ENCODE measurements around the gene AEN. TPM values are rescaled to one million over a fixed set of nuclear protein-coding genes. Genes with fewer than 3 reads are reported as not detected.

AEN gene
- total and polyA plus RNA-seq, 2 of the 8 experiments (the other 6 are each of a cell fraction or from before 2014, with no cell fraction given) = 112 to 122 TPM

DNA sequence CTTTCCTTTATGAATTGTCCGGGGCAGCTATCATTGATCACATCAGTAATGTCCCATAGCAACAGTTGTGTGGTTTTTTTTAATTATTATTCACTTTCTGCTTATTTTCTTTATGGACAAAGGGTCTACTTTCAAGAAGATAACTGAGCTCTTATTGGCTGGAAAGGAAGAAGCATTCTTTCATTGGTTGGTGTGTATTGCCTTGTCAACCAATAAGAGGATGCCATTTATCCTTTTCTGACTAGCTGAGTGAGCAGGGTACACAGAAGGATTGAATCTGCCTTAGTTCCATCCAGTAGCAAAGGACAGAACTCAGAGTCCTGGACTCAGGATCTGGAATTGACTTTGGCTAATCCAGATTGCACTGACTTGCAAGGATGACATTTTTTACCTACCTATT, 13.2 kb upstream of the AEN start:
- Histone ChIP-seq H3K9ac (replicated peaks in 1 of 4; ENCODE audit: extremely low read depth in 1 of 4, low read depth in 3 of 4, low read length in 3 of 4) (no peak overlapping the region), H3K18ac (ENCODE audit: extremely low read depth, low read length) (no peak overlapping the region), H2BK15ac (ENCODE audit: low read length) (no peak overlapping the region), H4K5ac (ENCODE audit: insufficient read length, low read depth, low read length) (no peak overlapping the region), H2BK12ac (ENCODE audit: low read depth, low read length) (no peak overlapping the region), H4K8ac (ENCODE audit: extremely low read depth, insufficient read depth, low read length) (no peak overlapping the region), H3K23me2 (ENCODE audit: low read depth, low read length) (peaks cover 25% of the 10 kb centered on the region; the same call in 1 of the 2 replicates), H3K9me3 (ENCODE audit: insufficient read depth in 2 of 2, low read depth in 1 of 2, low read length in 1 of 2) (no peaks in the 10 kb centered on the region), H3K4ac (replicated peaks; ENCODE audit: insufficient read length, low read depth, low read length) (no peak overlapping the region), H3K36me3 (ENCODE audit: control insufficient read depth in 2 of 4, insufficient read depth in 4 of 4, low read length in 3 of 4) (no peaks in the 10 kb centered on the region), H3K79me1 (ENCODE audit: low read depth, low read length) (no peaks in the 10 kb centered on the region), H3K4me1 (replicated peaks in 1 of 4; ENCODE audit: control insufficient read depth in 3 of 4, insufficient read depth in 4 of 4, low read length in 3 of 4) (peaks cover 21 to 46% (median 35%) of the 10 kb centered on the region in 4 experiments), H2BK20ac (ENCODE audit: low read length) (no peak overlapping the region), H3K56ac (replicated peaks; ENCODE audit: insufficient read length, low read depth, low read length) (no peak overlapping the region), H3K4me3 (ENCODE audit: extremely low read depth in 1 of 4, insufficient read depth in 2 of 4, low read depth in 3 of 4, low read length in 4 of 4) (no peak overlapping the region), H3K27ac (ENCODE audit: low read depth, low read length) (no peak overlapping the region), H2BK120ac (replicated peaks; ENCODE audit: low read depth, low read length) (no peak overlapping the region), H3K14ac (ENCODE audit: insufficient read length) (no peak overlapping the region), H3K79me2 (ENCODE audit: control insufficient read depth in 1 of 2, insufficient read depth in 2 of 2, low read length in 2 of 2) (no peaks in the 10 kb centered on the region), H2AK5ac (ENCODE audit: low read depth, low read length) (no peak overlapping the region), H4K20me1 (replicated peaks in 1 of 2; ENCODE audit: control insufficient read depth in 1 of 2, insufficient read depth in 2 of 2, low read length in 2 of 2) (peaks cover 0 to 7% of the 10 kb centered on the region in 2 experiments), H2BK5ac (ENCODE audit: low read depth, low read length) (no peak overlapping the region), H3K4me2 (ENCODE audit: insufficient read depth in 1 of 2, low read depth in 2 of 2, low read length in 2 of 2) (no peak overlapping the region), H2AFZ (ENCODE audit: low read length) (no peak overlapping the region), H3K27me3 (replicated peaks in 1 of 4; ENCODE audit: control insufficient read depth in 3 of 4, extremely low read depth in 1 of 4, insufficient read depth in 3 of 4, low read length in 3 of 4) (peaks cover 31 to 51% (median 50%) of the 10 kb centered on the region in 4 experiments), H4K91ac (replicated peaks; ENCODE audit: insufficient read length, low read length) (no peak overlapping the region), H3K23ac (ENCODE audit: insufficient read length) (no peak overlapping the region)
- 79% methylated on average over 1 of the region's 1 CpG; no CpG with 5 or more reads in 1 of the 2 experiments for WGBS, 2 experiments (ENCODE audit: extremely low coverage in 1 of 2, insufficient coverage in 1 of 2, insufficient read length in 1 of 2, insufficient replicate concordance in 2 of 2, low coverage in 1 of 2, low lambda C conversion rate in 2 of 2, missing lambda C conversion rate in 1 of 2)
- DNase-seq (ENCODE audit: low read depth in 1 of 2, low spot score in 2 of 2) = no peak
- ChIA-PET CTCF (ENCODE audit: partially characterized antibody) (interaction anchor here (0.7 to 1.9 kb wide), 8 partner anchors 9 to 503 kb away, joined by 3 to 4 read pairs (median 3); no protein-coding TSS in a partner anchor), POLR2A (ENCODE audit: partially characterized antibody) (interaction anchor here (1.0 to 4.0 kb wide), 3 partner anchors 17 to 126 kb away, joined by 3 to 21 read pairs (median 3); partner anchors contain the start of gene ISG20)
- TF ChIP-seq NRF1 (IDR thresholded peaks at IDR 0.05; ENCODE audit: low read depth, low read length) (no peak), SIN3A (conservative IDR thresholded peaks at IDR 0.05 in 1 of 2, IDR thresholded peaks at IDR 0.05 in 1 of 2; ENCODE audit: low read depth in 1 of 2, low read length in 2 of 2) (no peak), KDM5A (IDR thresholded peaks at IDR 0.05; ENCODE audit: low read length) (no peak), GTF2F1 (IDR thresholded peaks at IDR 0.05; ENCODE audit: borderline replicate concordance, low read depth, low read length) (no peak), BCL11A (IDR thresholded peaks at IDR 0.05; ENCODE audit: low read depth in 2 of 2, low read length in 2 of 2) (no peak), KDM4A (IDR thresholded peaks at IDR 0.05; ENCODE audit: low read depth, low read length, severe bottlenecking) (no peak), CREB1 (IDR thresholded peaks at IDR 0.05) (no peak), ASH2L (IDR thresholded peaks at IDR 0.05; ENCODE audit: low read length) (no peak), CHD2 (IDR thresholded peaks at IDR 0.05; ENCODE audit: low read length) (no peak)
- TF ChIP-seq, protein P1, sequence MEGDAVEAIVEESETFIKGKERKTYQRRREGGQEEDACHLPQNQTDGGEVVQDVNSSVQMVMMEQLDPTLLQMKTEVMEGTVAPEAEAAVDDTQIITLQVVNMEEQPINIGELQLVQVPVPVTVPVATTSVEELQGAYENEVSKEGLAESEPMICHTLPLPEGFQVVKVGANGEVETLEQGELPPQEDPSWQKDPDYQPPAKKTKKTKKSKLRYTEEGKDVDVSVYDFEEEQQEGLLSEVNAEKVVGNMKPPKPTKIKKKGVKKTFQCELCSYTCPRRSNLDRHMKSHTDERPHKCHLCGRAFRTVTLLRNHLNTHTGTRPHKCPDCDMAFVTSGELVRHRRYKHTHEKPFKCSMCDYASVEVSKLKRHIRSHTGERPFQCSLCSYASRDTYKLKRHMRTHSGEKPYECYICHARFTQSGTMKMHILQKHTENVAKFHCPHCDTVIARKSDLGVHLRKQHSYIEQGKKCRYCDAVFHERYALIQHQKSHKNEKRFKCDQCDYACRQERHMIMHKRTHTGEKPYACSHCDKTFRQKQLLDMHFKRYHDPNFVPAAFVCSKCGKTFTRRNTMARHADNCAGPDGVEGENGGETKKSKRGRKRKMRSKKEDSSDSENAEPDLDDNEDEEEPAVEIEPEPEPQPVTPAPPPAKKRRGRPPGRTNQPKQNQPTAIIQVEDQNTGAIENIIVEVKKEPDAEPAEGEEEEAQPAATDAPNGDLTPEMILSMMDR (IDR thresholded peaks at IDR 0.05; ENCODE audit: control extremely low read depth in 1 of 3, insufficient read depth in 1 of 3, low read depth in 1 of 3, low read length in 3 of 3) = no peak
- no peak for FAIRE-seq
